Tibial nerve (tissue), 4 donors: Measurements from ENCODE around the gene CRABP2. TPM values are rescaled to one million over a fixed set of nuclear protein-coding genes. Genes with fewer than 3 reads are reported as not detected.

ENCODE experiments used
- DNase-seq, 2 donors: peaks; one replicate each; pipeline ENCODE4 v3.0.0-alpha.2; 2019; ENCODE audit warnings: low spot score in 2 of 2
- H3K27ac ChIP-seq, 4 donors: fragments of 200-600 bp; sonication (generic) in 3 of 4; one replicate each; pipeline ENCODE4 v1.5.1; 2017 to 2019; ENCODE audit warnings: mild to moderate bottlenecking in 1 of 4
- H3K27me3 ChIP-seq, 2 donors: fragments of 200-600 bp; sonication (generic) in 1 of 2; one replicate each; pipeline versions ENCODE4 v1.5.1 to v1.6.0; 2017 to 2019
- H3K36me3 ChIP-seq, 3 donors: fragments of 200-600 bp; sonication (generic); one replicate each; pipeline ENCODE4 v1.5.1; 2018 to 2019
- H3K4me1 ChIP-seq, 4 donors: fragments of 200-600 bp; sonication (generic) in 3 of 4; one replicate each; pipeline ENCODE4 v1.5.1; 2017 to 2019
- H3K4me3 ChIP-seq, 4 donors: fragments of 200-600 bp; sonication (generic) in 3 of 4; one replicate each; pipeline ENCODE4 v1.5.1; 2017 to 2019; ENCODE audit warnings: mild to moderate bottlenecking in 1 of 4, moderate library complexity in 1 of 4
- H3K9me3 ChIP-seq, 4 donors: fragments of 200-600 bp; sonication (generic) in 3 of 4; one replicate each; pipeline ENCODE4 v1.5.1; 2017 to 2019
- CTCF ChIP-seq, 5 experiments: fragments of 200-600 bp in 3 of 5; fragments of 450-650 bp in 2 of 5; sonication (generic) in 3 of 5; IDR thresholded peaks; one replicate each; pipeline ENCODE4 v1.5.1; 2016 to 2019; ENCODE audit warnings: antibody characterized with exemption in 5 of 5, mild to moderate bottlenecking in 3 of 5, moderate library complexity in 2 of 5
- EP300 ChIP-seq, 2 donors: sonication (generic); formaldehyde crosslinking; IDR thresholded peaks; one replicate each; pipeline ENCODE4 v1.6.1; 2017; ENCODE audit warnings: antibody characterized with exemption in 2 of 2, mild to moderate bottlenecking in 1 of 2
- POLR2A ChIP-seq, 2 donors: fragments of 450-650 bp; IDR thresholded peaks; one replicate each; pipeline ENCODE4 v1.6.1; 2017; ENCODE audit warnings: antibody characterized with exemption in 2 of 2, mild to moderate bottlenecking in 2 of 2, moderate library complexity in 2 of 2
- WGBS, 2 donors: methylation state at CpG; one replicate each; pipeline ENCODE4 v1.1.5; 2018; 5-methylcytosine and 5-hydroxymethylcytosine counted together
- total RNA-seq, 4 donors: library from RNA; depleted of rRNA; stranded (reverse); fragments of >200 nt; gene quantifications; one replicate each; pipeline ENCODE4 v1.1.0, GENCODE V29; 2016

The CRABP2 gene
- total RNA-seq, 4 donors from 2014 or later: 3.5 to 13.2 (median 5.0) TPM

GRCh38 chr1:156742801-156743200, 37.4 kb upstream of the CRABP2 start:
- TF ChIP-seq CTCF (IDR thresholded peaks at IDR 0.05) (no peak), EP300 (IDR thresholded peaks at IDR 0.05) (no peak), POLR2A (IDR thresholded peaks at IDR 0.05) (no peak)
- no peak overlapping the region for H3K4me3 ChIP-seq
- H3K27ac ChIP-seq: peak overlapping the region in 1 of 4 donors; percentile 90
- H3K4me1 ChIP-seq: peaks cover 0 to 70% (median 32%) of the 10 kb centered on the region in 4 donors
- WGBS, 2 donors: 84 to 95% methylated on average over 4 of the region's 4 CpGs
- no peaks in the 10 kb centered on the region for H3K27me3 ChIP-seq
- H3K36me3 ChIP-seq: peaks cover 0 to 44% (median 15%) of the 10 kb centered on the region in 3 donors
- no peaks in the 10 kb centered on the region for H3K9me3 ChIP-seq
- no peak for DNase-seq

GRCh38 chr1:156742017-156742416, 36.6 kb upstream of the CRABP2 start:
- 81 to 83% methylated on average over 3 of the region's 3 CpGs for whole genome bisulfite sequencing, 2 donors
- Histone ChIP-seq H3K36me3 (peaks cover 0 to 52% (median 15%) of the 10 kb centered on the region in 3 donors), H3K4me3 (no peak overlapping the region), H3K27me3 (no peaks in the 10 kb centered on the region), H3K4me1 (peaks cover 0 to 64% (median 26%) of the 10 kb centered on the region in 4 donors), H3K9me3 (no peaks in the 10 kb centered on the region), H3K27ac (peak overlapping the region; percentile 85 to 93 (median 89))
- DNase-seq: no peak
- TF ChIP-seq POLR2A (IDR thresholded peaks at IDR 0.05): no peak
- TF ChIP-seq CTCF (IDR thresholded peaks at IDR 0.05): no peak
- no peak for TF ChIP-seq EP300 (IDR thresholded peaks at IDR 0.05)

GRCh38 chr1:156741481-156741983, 36.1 kb upstream of the CRABP2 start:
- H3K9me3 ChIP-seq: no peaks in the 10 kb centered on the region
- H3K4me1 ChIP-seq: peaks cover 0 to 63% (median 24%) of the 10 kb centered on the region in 4 donors
- no peak for TF ChIP-seq EP300 (IDR thresholded peaks at IDR 0.05)
- TF ChIP-seq CTCF (IDR thresholded peaks at IDR 0.05): no peak
- H3K27me3 ChIP-seq: no peaks in the 10 kb centered on the region
- peak overlapping the region; percentile 8 to 72 (median 58) for H3K4me3 ChIP-seq
- H3K36me3 ChIP-seq: peaks cover 0 to 57% (median 15%) of the 10 kb centered on the region in 3 donors
- H3K27ac ChIP-seq: peak overlapping the region; percentile 85 to 93 (median 89)
- DNase-seq: no peak
- 58 to 61% methylated on average over 8 of the region's 8 CpGs for WGBS, 2 donors

GRCh38 chr1:156740741-156741480, 35.5 kb upstream of the CRABP2 start, which contains the start of gene MRPL24:
Gene MRPL24, minus strand, starts transcription at chr1:156741088. Its CDS starts 2,384 bp downstream, at chr1:156738704.
- TF ChIP-seq CTCF (IDR thresholded peaks at IDR 0.05): peak in 2 of 5 experiments; percentile 21 to 42
- TF ChIP-seq POLR2A (IDR thresholded peaks at IDR 0.05): peak in 1 of 2 donors; percentile 51
- TF ChIP-seq EP300 (IDR thresholded peaks at IDR 0.05): peak; percentile 97
- peak; percentile 95 to 99 for DNase-seq
- Histone ChIP-seq H3K9me3 (no peaks in the 10 kb centered on the region), H3K36me3 (peaks cover 0 to 63% (median 15%) of the 10 kb centered on the region in 3 donors), H3K4me3 (peak within 1 kb of the TSS; percentile 47 to 81 (median 70)), H3K4me1 (peaks cover 0 to 57% (median 18%) of the 10 kb centered on the region in 4 donors), H3K27ac (peak within 1 kb of the TSS; percentile 85 to 93 (median 89)), H3K27me3 (no peaks in the 10 kb centered on the region)
- 0 to 1% methylated on average over 35 to 38 of the region's 38 CpGs for WGBS, 2 donors

GRCh38 chr1:156740237-156740740, 34.9 kb upstream of the CRABP2 start:
- WGBS, 2 donors: 18% methylated on average over 7 of the region's 7 CpGs
- H3K27ac ChIP-seq: peak overlapping the region in 3 of 4 donors; percentile 37 to 90 (median 53)
- no peak for DNase-seq
- no peak for TF ChIP-seq POLR2A (IDR thresholded peaks at IDR 0.05)
- no peak for TF ChIP-seq CTCF (IDR thresholded peaks at IDR 0.05)
- no peak for TF ChIP-seq EP300 (IDR thresholded peaks at IDR 0.05)
- H3K27me3 ChIP-seq: no peaks in the 10 kb centered on the region
- peak overlapping the region; percentile 47 to 81 (median 70) for H3K4me3 ChIP-seq
- no peaks in the 10 kb centered on the region for H3K9me3 ChIP-seq
- H3K4me1 ChIP-seq: peaks cover 0 to 51% (median 11%) of the 10 kb centered on the region in 4 donors
- peaks cover 0 to 66% (median 15%) of the 10 kb centered on the region in 3 donors for H3K36me3 ChIP-seq
